Erythroblast (primary cell): Measurements from ENCODE around the gene ADARB2.

Experiments
- GATA1 ChIP-seq: IDR thresholded peaks from 2 replicates; pipeline ENCODE4 v1.6.1; 2011; ENCODE audit warnings: low read depth, mild to moderate bottlenecking, control low read depth, low read length, moderate library complexity
- POLR2A ChIP-seq: IDR thresholded peaks from 2 replicates; pipeline ENCODE4 v1.6.1; 2011; ENCODE audit warnings: mild to moderate bottlenecking, low read length

DNA sequence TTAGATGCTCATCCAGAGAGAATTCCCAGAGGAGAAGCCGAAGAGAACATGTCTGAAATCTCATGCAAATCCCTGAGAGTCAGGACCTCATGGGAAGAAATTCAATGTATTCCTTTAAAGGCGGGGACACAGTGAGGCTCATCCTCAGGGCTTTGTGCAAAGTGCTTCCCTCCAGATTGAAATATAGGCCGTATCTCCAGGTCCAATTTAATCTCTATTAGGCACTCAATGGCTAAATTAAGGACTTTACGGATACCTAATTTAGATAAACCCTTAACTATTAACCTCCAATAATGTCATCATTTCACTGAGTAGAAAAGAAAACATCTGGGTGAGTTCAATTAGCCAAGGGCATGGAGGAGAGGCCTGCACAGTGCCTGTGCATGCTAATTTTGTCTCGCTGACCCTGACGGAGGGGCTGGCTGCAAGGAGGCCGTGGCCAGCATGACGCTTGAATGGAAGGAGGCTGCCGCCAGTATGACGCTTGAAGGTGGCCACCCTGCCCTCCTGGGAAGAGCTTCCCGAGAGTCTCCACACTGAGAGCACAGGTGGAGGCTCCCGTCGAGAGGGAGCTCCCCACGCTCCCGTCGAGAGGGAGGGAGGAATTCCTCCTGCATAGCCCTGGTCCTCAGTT lies 287.6 kb downstream of the ADARB2 start:
- TF ChIP-seq POLR2A (no peak), GATA1 (no peak)
